GM19395 (cell line): ENCODE measurements around the gene STPG3.
A peak's percentile ranks its signal among the peaks of the same experiment; 100 is the strongest.

Experiments
- ATAC-seq: cut with Tn5 transposase; IDR thresholded peaks from one replicate; pipeline ENCODE4 v1.9.1; 2021; ENCODE audit warnings: mild to moderate bottlenecking, moderate library complexity; ENCODE audit not compliant: unreplicated experiment

STPG3 gene

GRCh38 chr9:137221506-137222111 is 29.5 kb upstream of the STPG3 start:
- no peak for ATAC-seq

DNA sequence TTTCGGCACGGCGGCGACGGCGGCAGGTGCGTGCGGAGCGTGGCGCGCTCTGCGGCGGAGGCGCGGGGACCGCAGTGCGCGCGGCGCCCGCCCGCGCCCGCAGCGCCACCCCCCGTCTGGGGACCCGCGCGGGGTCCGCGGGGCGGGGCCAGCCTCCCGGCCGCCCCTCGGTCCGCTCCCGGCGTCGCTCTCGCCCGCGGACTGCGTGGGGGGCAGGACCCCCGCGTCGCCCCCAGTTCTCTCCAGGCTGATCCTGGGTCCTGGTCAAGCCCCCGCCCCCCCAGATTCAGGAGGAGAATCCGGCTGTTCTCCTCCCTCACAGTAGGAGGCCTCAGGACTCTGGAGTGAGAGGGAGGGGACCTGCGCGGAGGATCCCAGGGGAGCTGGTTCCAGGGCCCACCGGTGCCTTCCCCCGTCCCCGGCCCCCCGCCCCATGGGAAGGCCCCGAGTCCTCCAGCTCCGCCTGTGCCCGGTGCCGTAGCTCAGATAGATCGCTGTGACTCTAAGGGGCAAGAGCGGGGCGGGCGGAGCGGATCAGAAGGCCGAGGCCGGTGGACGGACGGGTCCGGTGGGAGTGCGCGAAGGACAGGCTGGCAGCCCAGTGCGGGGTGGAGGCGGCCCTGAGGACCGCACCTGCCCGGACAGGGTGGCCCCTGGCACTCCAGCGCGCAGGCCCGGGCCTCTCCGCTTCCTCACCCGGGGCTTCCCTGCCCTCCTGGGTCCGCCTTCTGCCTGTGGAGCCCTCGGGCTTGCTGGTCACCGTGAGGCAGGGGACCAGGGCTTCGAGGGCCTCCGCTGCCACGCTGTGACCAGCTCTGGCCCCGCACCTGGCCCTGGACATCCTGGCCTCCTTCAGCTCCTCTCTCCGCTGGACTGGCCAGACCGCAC is 28.7 kb upstream of the STPG3 start, which contains the start of gene RNF208:
Gene RNF208 (minus strand): TSS at position 51 of the 888 bp plus-strand sequence. CDS start 1,028 bp downstream, outside the sequence.
- peak; percentile 10 for ATAC-seq

- peak; percentile 71 for ATAC-seq
Observed at GRCh38 chr9:137223078-137223970, 27.8 kb upstream of the STPG3 start.

DNA sequence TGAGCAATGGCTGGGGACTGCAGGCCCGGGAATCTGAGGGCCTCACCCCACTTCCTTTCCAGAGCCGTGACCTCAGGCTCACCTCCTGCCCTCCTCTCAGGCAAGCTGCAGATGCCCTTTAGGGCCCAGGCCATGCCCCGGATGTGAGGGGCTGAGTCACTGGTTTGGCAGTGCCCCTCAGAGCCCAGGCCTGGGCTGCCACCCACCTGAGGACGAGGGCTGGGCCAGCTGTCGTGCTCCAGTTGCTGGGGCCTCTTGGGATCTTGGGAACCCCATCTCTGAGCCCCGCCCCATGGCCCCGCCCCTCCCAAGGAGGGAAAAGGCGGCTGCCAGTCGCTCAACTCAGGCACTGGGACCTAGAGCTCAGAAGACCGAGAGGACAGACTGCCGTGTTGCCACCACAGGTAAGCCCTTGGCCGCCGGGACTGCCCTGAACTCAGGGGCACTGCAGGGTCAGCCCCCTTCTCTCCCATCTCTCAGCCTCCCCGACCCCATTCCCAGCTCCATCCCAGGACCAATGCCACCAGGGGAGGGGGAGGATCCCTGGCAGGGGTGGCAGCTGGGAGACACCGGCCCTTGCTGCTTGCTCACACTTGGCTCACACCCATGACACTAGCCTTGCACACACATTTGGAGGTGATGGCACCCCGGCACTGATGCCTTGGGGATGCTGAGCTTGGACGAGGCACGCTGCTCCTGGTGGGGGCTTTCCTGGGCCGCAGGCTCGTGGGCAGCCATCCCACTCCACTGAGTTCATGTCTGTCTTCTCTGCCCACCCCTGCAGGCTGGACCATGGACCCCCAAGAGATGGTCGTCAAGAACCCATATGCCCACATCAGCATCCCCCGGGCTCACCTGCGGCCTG is 26.0 kb upstream of the STPG3 start, which contains the start of gene CYSRT1:
Gene CYSRT1 (plus strand): TSS at position 345 of the 865 bp plus-strand sequence. CDS start 448 bp downstream, at position 793.
- ATAC-seq, result no peak

- ATAC-seq, result no peak
Observed at GRCh38 chr9:137225699-137226331, 25.3 kb upstream of the STPG3 start.

GRCh38 chr9:137226338-137227053 is 24.6 kb upstream of the STPG3 start:
- no peak for ATAC-seq

- ATAC-seq, result no peak
Observed at GRCh38 chr9:137227054-137227852, 23.8 kb upstream of the STPG3 start, which contains the start of gene RNF224. RNF224 (plus strand) TSS chr9:137227502; CDS start chr9:137228336, 834 bp downstream.

GRCh38 chr9:137227853-137228505 is 23.1 kb upstream of the STPG3 start:
- no peak for ATAC-seq

GRCh38 chr9:137228506-137228967 is 22.5 kb upstream of the STPG3 start:
- no peak for ATAC-seq

- no peak for ATAC-seq
Observed at GRCh38 chr9:137228968-137229896, 21.9 kb upstream of the STPG3 start.

- ATAC-seq, result no peak
Observed at GRCh38 chr9:137229903-137230704, 21.0 kb upstream of the STPG3 start.

DNA sequence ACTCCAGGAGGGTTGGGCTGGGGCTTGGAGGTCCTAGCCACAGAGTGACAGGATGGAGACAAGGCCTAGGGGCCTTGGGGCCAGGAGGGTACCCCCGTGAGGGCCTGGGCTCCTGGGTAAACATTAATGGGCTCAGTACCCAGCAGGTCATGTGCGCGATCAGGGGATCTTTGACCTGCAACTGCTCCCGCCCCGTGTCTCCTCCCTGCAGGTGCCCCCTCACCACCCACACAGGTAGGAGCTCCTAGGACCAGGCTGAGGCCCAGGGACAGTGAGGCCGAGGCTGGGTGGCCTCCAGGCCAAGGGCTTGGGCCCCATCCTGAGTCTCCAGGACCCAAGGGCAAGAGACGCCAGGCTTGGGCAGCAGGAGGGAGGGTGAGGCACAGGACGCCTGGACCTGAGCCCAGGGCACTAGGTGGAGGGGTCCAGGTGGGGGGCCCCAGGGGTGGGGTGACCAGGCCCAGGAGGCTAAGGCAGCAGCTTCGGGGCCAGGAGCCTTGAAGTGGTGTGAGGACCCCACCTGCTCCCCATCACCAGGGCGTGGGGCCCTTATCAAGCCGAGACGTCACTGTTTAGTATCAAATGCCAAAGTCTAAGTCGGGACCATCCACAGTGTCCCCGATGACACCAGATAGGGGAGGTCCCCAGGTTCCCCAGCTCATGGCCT is 20.2 kb upstream of the STPG3 start, which contains the start of gene SLC34A3:
Gene SLC34A3 (plus strand): TSS at position 197 of the 667 bp plus-strand sequence. CDS start 802 bp downstream, outside the sequence.
- ATAC-seq, result no peak

GRCh38 chr9:137231372-137232039 is 19.6 kb upstream of the STPG3 start:
- no peak for ATAC-seq

DNA sequence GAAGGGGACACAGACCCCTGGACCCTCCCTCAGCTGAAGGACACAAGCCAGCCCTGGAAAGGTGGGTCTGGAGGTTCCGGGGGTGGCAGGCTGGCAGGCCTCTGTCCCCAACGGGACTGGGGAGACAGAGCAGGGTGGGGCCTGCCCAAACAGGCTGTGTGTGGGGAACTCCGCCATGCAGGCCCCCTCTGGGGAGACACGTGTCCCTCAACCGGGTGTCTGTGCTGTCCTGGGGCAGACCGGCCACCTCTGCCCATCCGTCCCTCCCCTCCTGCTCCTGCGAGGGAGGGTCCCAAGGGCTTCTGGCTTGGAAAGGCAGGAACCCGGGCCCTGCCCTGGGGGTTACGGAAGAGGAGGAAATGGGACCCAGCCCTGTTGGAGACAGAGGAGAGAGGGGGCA is 19.0 kb upstream of the STPG3 start:
- no peak for ATAC-seq
